Measurements from ENCODE around the gene SMARCD1. TPM values are rescaled to one million over a fixed set of nuclear protein-coding genes. Genes with fewer than 3 reads are reported as not detected.

SMARCD1 gene
- total and polyA plus RNA-seq, 9 of the 15 experiments (the other 6 are each of a cell fraction or from before 2014, with no cell fraction given), result 0.86 to 91.7 (median 48.0) TPM

GRCh38 chr12:50112456-50113218, 27.5 kb downstream of the SMARCD1 start (continued):
- no peak for TF ChIP-seq THRA (IDR thresholded peaks at IDR 0.05)
- 0 out of 2 replicates have a peak, but pooled peaks have one; percentile 11 for TF ChIP-seq EP400 (IDR thresholded peaks at IDR 0.05)
- TF ChIP-seq BRCA1 (IDR thresholded peaks at IDR 0.05), result no peak
- TF ChIP-seq BRCA1 (CRISPR knock-in tag; IDR thresholded peaks at IDR 0.05), result no peak
- TF ChIP-seq ZHX1 (conservative IDR thresholded peaks at IDR 0.05; ENCODE audit: low read length), result no peak
- no peak for TF ChIP-seq MCM7 (IDR thresholded peaks at IDR 0.05)
- no peak for TF ChIP-seq ZBTB26 (CRISPR knock-in tag; IDR thresholded peaks at IDR 0.05)
- no peak for TF ChIP-seq MBD2 (IDR thresholded peaks at IDR 0.05; ENCODE audit: borderline replicate concordance, low read depth)
- TF ChIP-seq HOXB6 (CRISPR knock-in tag; IDR thresholded peaks at IDR 0.05; ENCODE audit: borderline replicate concordance), result no peak
- TF ChIP-seq ZEB2 (IDR thresholded peaks at IDR 0.05), result no peak
- 0 out of 2 replicates have a peak, but pooled peaks have one; percentile 24 for TF ChIP-seq BCOR (IDR thresholded peaks at IDR 0.05)
- TF ChIP-seq DPF2 (IDR thresholded peaks at IDR 0.05), result no peak
- TF ChIP-seq PYGO2 (tag; IDR thresholded peaks at IDR 0.05), result no peak
- TF ChIP-seq ARID2 (IDR thresholded peaks at IDR 0.05), result no peak
- TF ChIP-seq CTCF (IDR thresholded peaks at IDR 0.05 in 2 of 3, conservative IDR thresholded peaks at IDR 0.05 in 1 of 3; ENCODE audit: insufficient read depth in 2 of 3, low read depth in 1 of 3, low read length in 3 of 3), result peak in 1 of 3 experiments; percentile 22; a peak in 2 of 6 replicates
- no peak for TF ChIP-seq PCBP1 (IDR thresholded peaks at IDR 0.05; ENCODE audit: low read depth, low read length, poor library complexity, severe bottlenecking)
- TF ChIP-seq NFRKB (IDR thresholded peaks at IDR 0.05; ENCODE audit: low read depth), result no peak; the same call in 1 of the 2 replicates
- TF ChIP-seq MAZ (CRISPR knock-in tag; conservative IDR thresholded peaks at IDR 0.05 in 1 of 2, IDR thresholded peaks at IDR 0.05 in 1 of 2), result 0 out of 4 replicates have a peak, but pooled peaks of 1 of the 2 experiments have one; percentile 3
- TF ChIP-seq ZNF444 (CRISPR knock-in tag; IDR thresholded peaks at IDR 0.05), result no peak
- TF ChIP-seq RBM14 (IDR thresholded peaks at IDR 0.05; ENCODE audit: borderline replicate concordance, insufficient read depth, low read depth, low read length), result no peak
- no peak for TF ChIP-seq PHTF2 (CRISPR knock-in tag; IDR thresholded peaks at IDR 0.05)
- no peak for TF ChIP-seq KLF10 (CRISPR knock-in tag; IDR thresholded peaks at IDR 0.05)
- no peak for TF ChIP-seq HNRNPK (IDR thresholded peaks at IDR 0.05; ENCODE audit: low read depth, low read length, poor library complexity, severe bottlenecking)
- no peak for TF ChIP-seq RNF2 (IDR thresholded peaks at IDR 0.05)

Data from K562 (cell line).